ENCODE results near the gene RAB27A.

The RAB27A gene

GRCh38 chr15:55320963-55321362 lies 31.4 kb upstream of the RAB27A start:
- H3K27ac ChIP-seq (ENCODE audit: low read depth, low read length): peak overlapping the region; percentile 71; the same call in 1 of the 2 replicates
- peaks cover 71% of the 10 kb centered on the region for H3K79me2 ChIP-seq (ENCODE audit: insufficient read depth, low read length)
- no peak for TF ChIP-seq EZH2phosphoT487 (conservative IDR thresholded peaks at IDR 0.05; ENCODE audit: low read length)
- no peak for TF ChIP-seq CTCF (IDR thresholded peaks at IDR 0.05; ENCODE audit: insufficient read depth, low read length, poor library complexity, severe bottlenecking)
- no peaks in the 10 kb centered on the region for H4K20me1 ChIP-seq (ENCODE audit: low read depth, low read length)
- no peaks in the 10 kb centered on the region for H3K9me3 ChIP-seq (ENCODE audit: insufficient read depth, low read length)
- H3K9ac ChIP-seq (ENCODE audit: low read length): no peak overlapping the region; the same call in 1 of the 2 replicates
- H3K36me3 ChIP-seq (ENCODE audit: low read length): no peaks in the 10 kb centered on the region
- H3K9me2 ChIP-seq (replicated peaks; ENCODE audit: insufficient read depth, low read length): no peaks in the 10 kb centered on the region
- peak overlapping the region; percentile 100 for H3K4me2 ChIP-seq (ENCODE audit: low read depth, low read length, poor library complexity, severe bottlenecking)
- no peaks in the 10 kb centered on the region for H3K27me3 ChIP-seq (ENCODE audit: low read length)
- H3K4me3 ChIP-seq (ENCODE audit: insufficient read depth, low read length, poor library complexity, severe bottlenecking): peak overlapping the region; percentile 99
- peaks cover 14% of the 10 kb centered on the region; the same call in 1 of the 2 replicates for H3F3A ChIP-seq (ENCODE audit: insufficient read depth)
- no peak overlapping the region for H2AFZ ChIP-seq (ENCODE audit: low read depth, low read length, severe bottlenecking)

GRCh38 chr15:55320238-55320550 lies 30.6 kb upstream of the RAB27A start:
- peak overlapping the region; percentile 71 for H3K27ac ChIP-seq (ENCODE audit: low read depth, low read length)
- H2AFZ ChIP-seq (ENCODE audit: low read depth, low read length, severe bottlenecking): peak overlapping the region; percentile 74
- peak overlapping the region; percentile 99 for H3K4me3 ChIP-seq (ENCODE audit: insufficient read depth, low read length, poor library complexity, severe bottlenecking)
- H3K9me2 ChIP-seq (replicated peaks; ENCODE audit: insufficient read depth, low read length): no peaks in the 10 kb centered on the region
- no peaks in the 10 kb centered on the region for H4K20me1 ChIP-seq (ENCODE audit: low read depth, low read length)
- peak overlapping the region; percentile 68 for H3K9ac ChIP-seq (ENCODE audit: low read length)
- H3K4me2 ChIP-seq (ENCODE audit: low read depth, low read length, poor library complexity, severe bottlenecking): peak overlapping the region; percentile 100
- no peaks in the 10 kb centered on the region for H3K27me3 ChIP-seq (ENCODE audit: low read length)
- H3K9me3 ChIP-seq (ENCODE audit: insufficient read depth, low read length): no peaks in the 10 kb centered on the region
- no peaks in the 10 kb centered on the region for H3K36me3 ChIP-seq (ENCODE audit: low read length)
- TF ChIP-seq CTCF (IDR thresholded peaks at IDR 0.05; ENCODE audit: insufficient read depth, low read length, poor library complexity, severe bottlenecking) (no peak), EZH2phosphoT487 (conservative IDR thresholded peaks at IDR 0.05; ENCODE audit: low read length) (no peak)
- peaks cover 14% of the 10 kb centered on the region; the same call in 1 of the 2 replicates for H3F3A ChIP-seq (ENCODE audit: insufficient read depth)
- H3K79me2 ChIP-seq (ENCODE audit: insufficient read depth, low read length): peaks cover 71% of the 10 kb centered on the region

DNA sequence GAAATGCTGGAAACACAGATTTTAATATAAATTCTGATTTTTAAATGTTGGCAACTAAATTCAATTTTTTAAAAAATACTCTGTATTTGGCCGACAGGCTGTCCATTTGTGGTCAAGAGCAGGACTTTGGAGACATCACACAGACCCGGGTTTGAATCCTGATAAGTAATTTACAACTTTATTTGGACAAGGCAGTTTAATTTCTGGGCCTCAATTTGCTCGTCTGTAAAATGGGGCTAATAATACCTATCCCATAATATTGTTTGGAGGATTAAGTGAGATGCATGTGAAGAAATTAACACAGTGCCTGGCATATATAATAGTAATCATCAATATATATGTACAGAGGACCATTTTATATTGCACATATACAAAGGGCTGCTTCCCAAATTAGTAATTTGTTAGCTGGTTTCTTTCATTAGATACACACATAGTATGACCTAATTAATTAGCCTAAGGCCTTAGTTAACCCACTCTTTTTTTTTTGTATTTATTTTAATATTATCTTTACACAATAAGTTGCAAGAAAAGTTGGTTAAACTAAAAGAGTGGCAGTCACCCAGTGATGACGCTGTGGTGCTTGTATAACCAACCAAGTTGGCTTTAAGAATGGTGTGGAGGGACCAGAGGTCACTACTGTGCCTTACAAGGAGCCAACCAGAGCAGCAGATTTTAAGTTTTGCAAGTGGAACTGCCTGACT lies 30.1 kb upstream of the RAB27A start:
- Histone ChIP-seq H3K4me2 (ENCODE audit: low read depth, low read length, poor library complexity, severe bottlenecking) (peak overlapping the region; percentile 100), H3K9me3 (ENCODE audit: insufficient read depth, low read length) (no peaks in the 10 kb centered on the region), H3K27ac (ENCODE audit: low read depth, low read length) (peak overlapping the region; percentile 71), H3F3A (ENCODE audit: insufficient read depth) (peaks cover 14% of the 10 kb centered on the region; the same call in 1 of the 2 replicates), H2AFZ (ENCODE audit: low read depth, low read length, severe bottlenecking) (peak overlapping the region; percentile 74), H3K9ac (ENCODE audit: low read length) (peak overlapping the region; percentile 68), H3K4me3 (ENCODE audit: insufficient read depth, low read length, poor library complexity, severe bottlenecking) (peak overlapping the region; percentile 99), H3K9me2 (replicated peaks; ENCODE audit: insufficient read depth, low read length) (no peaks in the 10 kb centered on the region), H3K27me3 (ENCODE audit: low read length) (no peaks in the 10 kb centered on the region), H3K79me2 (ENCODE audit: insufficient read depth, low read length) (peaks cover 68% of the 10 kb centered on the region), H3K36me3 (ENCODE audit: low read length) (no peaks in the 10 kb centered on the region), H4K20me1 (ENCODE audit: low read depth, low read length) (no peaks in the 10 kb centered on the region)
- TF ChIP-seq EZH2phosphoT487 (conservative IDR thresholded peaks at IDR 0.05; ENCODE audit: low read length) (no peak), CTCF (IDR thresholded peaks at IDR 0.05; ENCODE audit: insufficient read depth, low read length, poor library complexity, severe bottlenecking) (no peak)

All from SU-DHL-6 (cell line).